ENCODE measurements around the gene TMEM47.

TMEM47 gene

GRCh38 chrX:34586936-34587335 lies 70.1 kb downstream of the TMEM47 start:
- Histone ChIP-seq H3K27ac (ENCODE audit: insufficient read depth, low read depth, low read length, poor library complexity, severe bottlenecking) (no peak overlapping the region), H3K36me3 (ENCODE audit: control insufficient read depth, insufficient read depth, low read length) (no peaks in the 10 kb centered on the region), H3K4me3 (ENCODE audit: insufficient read depth, low read depth, low read length) (no peak overlapping the region), H3K4me1 (ENCODE audit: control insufficient read depth, insufficient read depth, low read length) (no peaks in the 10 kb centered on the region), H3K9me3 (ENCODE audit: control insufficient read depth, low read length) (no peaks in the 10 kb centered on the region), H3K27me3 (ENCODE audit: control insufficient read depth, insufficient read depth, low read length, poor library complexity, severe bottlenecking) (no peaks in the 10 kb centered on the region)
- 89 to 94% methylated on average over 2 of the region's 3 CpGs for WGBS, 2 experiments

GRCh38 chrX:34586346-34586911 lies 70.7 kb downstream of the TMEM47 start:
- 80 to 83% methylated on average over 1 to 2 of the region's 4 CpGs for WGBS, 2 experiments
- Histone ChIP-seq H3K9me3 (ENCODE audit: control insufficient read depth, low read length) (no peaks in the 10 kb centered on the region), H3K36me3 (ENCODE audit: control insufficient read depth, insufficient read depth, low read length) (no peaks in the 10 kb centered on the region)

DNA sequence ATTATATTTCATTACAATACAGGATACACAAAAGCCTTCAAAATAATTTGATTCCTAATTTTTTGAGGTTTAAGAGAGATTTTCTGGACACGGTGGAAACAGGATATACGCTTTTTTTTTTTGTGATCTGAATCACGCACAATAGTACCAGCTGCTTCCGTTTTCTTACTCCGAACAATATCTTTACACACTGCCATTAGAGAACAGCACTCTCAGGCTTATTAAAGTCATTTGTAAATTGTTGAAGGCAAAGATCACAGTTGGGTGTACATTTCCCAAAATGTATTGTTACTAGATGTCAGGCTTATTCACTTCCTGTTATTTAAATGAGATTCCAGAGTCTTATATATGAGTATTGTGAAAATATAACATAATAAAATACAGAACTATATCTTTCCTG lies 71.5 kb downstream of the TMEM47 start:
- H3K9me3 ChIP-seq (ENCODE audit: control insufficient read depth, low read length), result no peaks in the 10 kb centered on the region
- no peak overlapping the region for H3K4me3 ChIP-seq (ENCODE audit: insufficient read depth, low read depth, low read length)
- H3K36me3 ChIP-seq (ENCODE audit: control insufficient read depth, insufficient read depth, low read length), result no peaks in the 10 kb centered on the region
- WGBS, 2 experiments, result 96 to 100% methylated on average over 2 to 4 of the region's 5 CpGs
- no peaks in the 10 kb centered on the region for H3K27me3 ChIP-seq (ENCODE audit: control insufficient read depth, insufficient read depth, low read length, poor library complexity, severe bottlenecking)
- no peaks in the 10 kb centered on the region for H3K4me1 ChIP-seq (ENCODE audit: control insufficient read depth, insufficient read depth, low read length)
- H3K27ac ChIP-seq (ENCODE audit: insufficient read depth, low read depth, low read length, poor library complexity, severe bottlenecking), result no peak overlapping the region

More at GRCh38 chrX:34586346-34586911, 70.7 kb downstream of the TMEM47 start:
- no peaks in the 10 kb centered on the region for H3K27me3 ChIP-seq (ENCODE audit: control insufficient read depth, insufficient read depth, low read length, poor library complexity, severe bottlenecking)
- no peaks in the 10 kb centered on the region for H3K4me1 ChIP-seq (ENCODE audit: control insufficient read depth, insufficient read depth, low read length)
- H3K4me3 ChIP-seq (ENCODE audit: insufficient read depth, low read depth, low read length), result no peak overlapping the region
- H3K27ac ChIP-seq (ENCODE audit: insufficient read depth, low read depth, low read length, poor library complexity, severe bottlenecking), result no peak overlapping the region

DNA sequence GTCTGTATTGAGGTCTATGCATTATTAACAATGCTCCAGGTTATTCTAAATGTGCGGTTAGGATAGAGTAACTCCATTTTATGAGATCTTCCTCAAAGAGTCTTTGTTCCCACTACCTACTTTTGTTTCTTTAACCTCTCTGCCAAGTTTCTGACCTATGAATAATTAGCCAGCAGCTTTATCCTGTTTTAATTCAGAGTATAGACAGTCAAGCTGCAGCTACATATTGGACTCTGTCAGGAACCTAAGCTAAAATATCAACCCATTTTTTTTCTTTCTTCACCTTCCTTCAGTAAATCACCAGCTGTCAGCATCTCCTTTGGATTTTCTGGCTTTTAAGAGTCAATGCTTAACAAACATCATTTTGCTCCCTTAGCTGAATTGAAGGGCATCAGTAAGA lies 72.3 kb downstream of the TMEM47 start:
- H3K27ac ChIP-seq (ENCODE audit: insufficient read depth, low read depth, low read length, poor library complexity, severe bottlenecking), result no peak overlapping the region
- H3K36me3 ChIP-seq (ENCODE audit: control insufficient read depth, insufficient read depth, low read length), result no peaks in the 10 kb centered on the region
- no peaks in the 10 kb centered on the region for H3K27me3 ChIP-seq (ENCODE audit: control insufficient read depth, insufficient read depth, low read length, poor library complexity, severe bottlenecking)
- WGBS, 2 experiments, result 100% methylated on average over 1 of the region's 1 CpG
- no peaks in the 10 kb centered on the region for H3K4me1 ChIP-seq (ENCODE audit: control insufficient read depth, insufficient read depth, low read length)
- no peak overlapping the region for H3K4me3 ChIP-seq (ENCODE audit: insufficient read depth, low read depth, low read length)
- no peaks in the 10 kb centered on the region for H3K9me3 ChIP-seq (ENCODE audit: control insufficient read depth, low read length)

GRCh38 chrX:34580069-34580468 lies 77.0 kb downstream of the TMEM47 start:
- Histone ChIP-seq H3K4me1 (ENCODE audit: control insufficient read depth, insufficient read depth, low read length) (no peaks in the 10 kb centered on the region), H3K27me3 (ENCODE audit: control insufficient read depth, insufficient read depth, low read length, poor library complexity, severe bottlenecking) (no peaks in the 10 kb centered on the region), H3K9me3 (ENCODE audit: control insufficient read depth, low read length) (no peaks in the 10 kb centered on the region), H3K27ac (ENCODE audit: insufficient read depth, low read depth, low read length, poor library complexity, severe bottlenecking) (no peak overlapping the region), H3K4me3 (ENCODE audit: insufficient read depth, low read depth, low read length) (no peak overlapping the region), H3K36me3 (ENCODE audit: control insufficient read depth, insufficient read depth, low read length) (no peaks in the 10 kb centered on the region)
- WGBS, 2 experiments, result 95% methylated on average over 1 to 2 of the region's 2 CpGs

- Histone ChIP-seq H3K36me3 (ENCODE audit: control insufficient read depth, insufficient read depth, low read length) (no peaks in the 10 kb centered on the region), H3K9me3 (ENCODE audit: control insufficient read depth, low read length) (no peaks in the 10 kb centered on the region), H3K4me1 (ENCODE audit: control insufficient read depth, insufficient read depth, low read length) (no peaks in the 10 kb centered on the region), H3K27ac (ENCODE audit: insufficient read depth, low read depth, low read length, poor library complexity, severe bottlenecking) (no peak overlapping the region), H3K4me3 (ENCODE audit: insufficient read depth, low read depth, low read length) (no peak overlapping the region), H3K27me3 (ENCODE audit: control insufficient read depth, insufficient read depth, low read length, poor library complexity, severe bottlenecking) (no peaks in the 10 kb centered on the region)
- 40% methylated on average over 1 of the region's 2 CpGs; no CpG with 5 or more reads in 1 of the 2 experiments for WGBS, 2 experiments
Measured at GRCh38 chrX:34578237-34578636, 78.8 kb downstream of the TMEM47 start.
